Keratinocyte (primary cell): Measurements from ENCODE around the gene IGFALS. TPM values are rescaled to one million over a fixed set of nuclear protein-coding genes. Genes with fewer than 3 reads are reported as not detected.

Experiments
- DNase-seq: peaks from one replicate; pipeline ENCODE4 v3.0.0-alpha.2; 2011; ENCODE audit warnings: low read depth, missing footprints, low spot score
- FAIRE-seq: peaks from 2 replicates; lab custom pipeline; 2011; peaks lifted over from hg19 to GRCh38; lab: Jason Lieb, UNC
- H2AFZ ChIP-seq: 2 replicates; pipeline ENCODE4 v1.6.0; 2012; ENCODE audit warnings: low read length, control low read depth, inconsistent platforms; ENCODE audit not compliant: control insufficient read depth
- H3K27ac ChIP-seq: 2 replicates; pipeline ENCODE4 v1.5.1; 2011; ENCODE audit warnings: low read length; ENCODE audit not compliant: control insufficient read depth, insufficient read depth
- H3K27me3 ChIP-seq: 3 replicates; pipeline ENCODE4 v1.6.0; 2011; ENCODE audit warnings: low read length; ENCODE audit not compliant: control insufficient read depth, insufficient read depth; ENCODE audit errors: extremely low read depth
- H3K36me3 ChIP-seq, 2 experiments: 2 replicates in 1 of 2; 3 replicates in 1 of 2; pipeline ENCODE4 v1.5.1; 2011; ENCODE audit warnings: low read length in 2 of 2, mild to moderate bottlenecking in 1 of 2; ENCODE audit not compliant: control insufficient read depth in 2 of 2, insufficient read depth in 2 of 2; ENCODE audit errors: extremely low read depth in 1 of 2
- H3K4me1 ChIP-seq: 3 replicates; pipeline ENCODE4 v1.5.1; 2011; ENCODE audit warnings: low read length; ENCODE audit not compliant: control insufficient read depth, insufficient read depth; ENCODE audit errors: extremely low read depth
- H3K4me2 ChIP-seq: 3 replicates; pipeline ENCODE4 v1.6.0; 2011; ENCODE audit warnings: low read depth, low read length; ENCODE audit not compliant: control insufficient read depth, insufficient read depth; ENCODE audit errors: extremely low read depth
- H3K4me3 ChIP-seq, 3 experiments: fragments of 200-600 bp in 1 of 3; sonication (generic) in 1 of 3; 2 replicates in 2 of 3; 3 replicates in 1 of 3; pipeline ENCODE4 v1.5.1; 2011 to 2016; ENCODE audit warnings: low read length in 3 of 3, mild to moderate bottlenecking in 3 of 3, control low read depth in 2 of 3, inconsistent platforms in 1 of 3, low read depth in 1 of 3, mixed read lengths in 1 of 3, mixed run types in 1 of 3, moderate library complexity in 1 of 3; ENCODE audit not compliant: control insufficient read depth in 2 of 3, insufficient read depth in 2 of 3; ENCODE audit errors: extremely low read depth in 1 of 3
- H3K79me2 ChIP-seq: 2 replicates; pipeline ENCODE4 v1.6.0; 2012; ENCODE audit warnings: low read length; ENCODE audit not compliant: control insufficient read depth, insufficient read depth
- H3K9ac ChIP-seq: 3 replicates; pipeline ENCODE4 v1.6.0; 2011; ENCODE audit warnings: low read length; ENCODE audit not compliant: control insufficient read depth, insufficient read depth; ENCODE audit errors: extremely low read depth
- H3K9me1 ChIP-seq: 3 replicates; pipeline ENCODE4 v1.6.0; 2011; ENCODE audit warnings: low read length; ENCODE audit not compliant: control insufficient read depth, insufficient read depth; ENCODE audit errors: extremely low read depth
- H3K9me3 ChIP-seq: 2 replicates; pipeline ENCODE4 v1.5.1; 2012; ENCODE audit warnings: low read depth, low read length; ENCODE audit not compliant: control insufficient read depth
- H4K20me1 ChIP-seq: 3 replicates; pipeline ENCODE4 v1.6.0; 2011; ENCODE audit warnings: low read length; ENCODE audit not compliant: control insufficient read depth, insufficient read depth; ENCODE audit errors: extremely low read depth
- EZH2 ChIP-seq: IDR thresholded peaks from one replicate; pipeline ENCODE4 v1.6.1; 2012; ENCODE audit warnings: inconsistent platforms, mild to moderate bottlenecking, low read length, moderate library complexity
- dilution Hi-C: fragments of 300-500 bp; cut with MboI; formaldehyde crosslinking; loops from one replicate; pipeline ENCODE4 v1.7.0; 2020; ENCODE audit warnings: low sequenced_read_pairs; ENCODE audit not compliant: extremely low pct_ligation_motif_present
- polyA plus RNA-seq, 5 experiments: library from polyadenylated mRNA; depleted of rRNA in 3 of 5; stranded (reverse) in 3 of 5; stranded (forward) in 1 of 5; unstranded in 1 of 5; fragments of >200 nt; gene quantifications; 1 replicate in 1 of 5; 2 replicates in 3 of 5; 3 replicates in 1 of 5; pipeline versions ENCODE4 v1.2.1 to v1.2.3, GENCODE V29; 2011 to 2012; ENCODE audit warnings: missing spikeins in 2 of 5, low read depth in 1 of 5, low replicate concordance in 1 of 5
- TF ChIP-seq, protein P1 (sequence below), 3 experiments: IDR thresholded peaks in 1 of 3; conservative IDR thresholded peaks in 1 of 3; optimal IDR thresholded peaks in 1 of 3; 2 replicates in 2 of 3; 3 replicates in 1 of 3; pipeline versions ENCODE3 to v1.5.1; 2011; ENCODE audit warnings: low read length in 3 of 3, mild to moderate bottlenecking in 3 of 3, moderate library complexity in 2 of 3, control low read depth in 1 of 3, inconsistent platforms in 1 of 3; ENCODE audit not compliant: insufficient read depth in 2 of 3; ENCODE audit errors: extremely low read depth in 1 of 3

Gene IGFALS
- polyA plus RNA-seq, 1 donor (not counting 4 experiments of a cell fraction or from before 2014, with no cell fraction given), result not detected

DNA sequence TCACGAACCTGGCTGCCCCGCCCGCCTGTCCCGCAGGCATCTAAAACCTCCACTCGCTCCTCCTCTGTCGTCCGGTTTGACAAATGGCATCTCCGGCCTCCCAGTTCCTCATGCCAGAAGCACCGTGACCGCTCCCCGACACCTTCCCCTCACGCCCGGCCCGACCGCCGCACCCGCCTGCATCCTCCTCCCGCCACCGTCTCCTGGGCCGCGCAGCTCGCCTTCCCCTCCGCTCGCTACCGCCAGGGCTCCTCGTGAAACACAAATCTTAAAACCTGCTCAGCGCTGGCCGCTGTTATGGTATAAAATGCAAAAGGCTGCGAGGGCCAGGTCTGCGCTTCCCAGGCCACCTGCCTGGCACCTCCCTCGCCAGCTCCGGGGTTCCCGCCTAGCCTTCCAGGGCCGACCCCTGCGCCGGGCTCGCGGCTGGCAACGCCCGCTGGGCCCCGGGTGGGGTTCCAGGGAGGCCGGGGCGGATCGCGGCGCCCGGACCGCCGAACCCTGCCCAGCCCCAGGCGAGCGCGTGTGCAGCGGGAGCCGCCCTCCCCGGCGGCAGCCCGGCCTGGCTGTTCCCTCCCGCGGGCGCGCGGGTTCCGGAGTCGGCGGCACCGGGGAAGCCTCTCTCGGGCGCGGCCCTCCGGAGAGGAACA, 11.6 kb downstream of the IGFALS start:
- H4K20me1 ChIP-seq, result no peaks in the 10 kb centered on the region
- no peaks in the 10 kb centered on the region for H3K27me3 ChIP-seq
- peak overlapping the region; percentile 22 for H3K27ac ChIP-seq
- DNase-seq, result no peak
- H3K4me2 ChIP-seq, result peak overlapping the region; percentile 89
- H2AFZ ChIP-seq, result no peak overlapping the region
- peaks cover 0 to 12% of the 10 kb centered on the region in 2 experiments for H3K36me3 ChIP-seq
- H3K79me2 ChIP-seq, result peaks cover 34% of the 10 kb centered on the region
- dilution Hi-C loops, result no loop called here
- TF ChIP-seq EZH2, result no peak
- TF ChIP-seq, protein P1, sequence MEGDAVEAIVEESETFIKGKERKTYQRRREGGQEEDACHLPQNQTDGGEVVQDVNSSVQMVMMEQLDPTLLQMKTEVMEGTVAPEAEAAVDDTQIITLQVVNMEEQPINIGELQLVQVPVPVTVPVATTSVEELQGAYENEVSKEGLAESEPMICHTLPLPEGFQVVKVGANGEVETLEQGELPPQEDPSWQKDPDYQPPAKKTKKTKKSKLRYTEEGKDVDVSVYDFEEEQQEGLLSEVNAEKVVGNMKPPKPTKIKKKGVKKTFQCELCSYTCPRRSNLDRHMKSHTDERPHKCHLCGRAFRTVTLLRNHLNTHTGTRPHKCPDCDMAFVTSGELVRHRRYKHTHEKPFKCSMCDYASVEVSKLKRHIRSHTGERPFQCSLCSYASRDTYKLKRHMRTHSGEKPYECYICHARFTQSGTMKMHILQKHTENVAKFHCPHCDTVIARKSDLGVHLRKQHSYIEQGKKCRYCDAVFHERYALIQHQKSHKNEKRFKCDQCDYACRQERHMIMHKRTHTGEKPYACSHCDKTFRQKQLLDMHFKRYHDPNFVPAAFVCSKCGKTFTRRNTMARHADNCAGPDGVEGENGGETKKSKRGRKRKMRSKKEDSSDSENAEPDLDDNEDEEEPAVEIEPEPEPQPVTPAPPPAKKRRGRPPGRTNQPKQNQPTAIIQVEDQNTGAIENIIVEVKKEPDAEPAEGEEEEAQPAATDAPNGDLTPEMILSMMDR (optimal IDR thresholded peaks at IDR 0.05 in 1 of 3, IDR thresholded peaks at IDR 0.05 in 1 of 3, conservative IDR thresholded peaks at IDR 0.05 in 1 of 3; ENCODE audit: extremely low read depth in 1 of 3, insufficient read depth in 2 of 3, low read length in 3 of 3), result peak in 2 of 3 experiments; percentile 15 to 29
- H3K4me3 ChIP-seq, result peak overlapping the region; percentile 84 to 92 (median 86)
- H3K9me1 ChIP-seq, result peaks cover 4% of the 10 kb centered on the region
- peaks cover 17% of the 10 kb centered on the region for H3K4me1 ChIP-seq
- no peak for FAIRE-seq
- H3K9ac ChIP-seq, result peak overlapping the region; percentile 76
- no peaks in the 10 kb centered on the region for H3K9me3 ChIP-seq

DNA sequence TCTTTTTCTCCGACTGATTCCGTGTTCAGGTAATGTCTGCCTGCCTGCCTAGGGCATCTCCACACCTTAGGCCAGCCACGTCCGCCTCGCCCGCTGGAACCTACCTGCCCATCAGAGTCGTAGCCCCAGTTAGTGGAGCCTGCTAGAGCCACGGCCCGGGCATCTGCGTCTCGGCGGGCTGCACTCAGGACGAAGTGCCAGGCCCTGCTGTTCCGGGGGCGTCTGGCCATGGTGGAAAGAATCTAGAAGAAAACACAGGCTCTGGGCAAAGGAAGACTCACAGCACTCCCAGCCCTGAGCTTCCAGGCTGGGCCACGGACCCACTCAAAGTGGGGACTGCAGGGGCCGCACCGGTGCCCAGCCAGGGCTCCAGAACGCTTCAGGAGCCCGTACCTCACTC, 12.3 kb downstream of the IGFALS start:
- dilution Hi-C loops, result no loop called here
- TF ChIP-seq, protein P1 (optimal IDR thresholded peaks at IDR 0.05 in 1 of 3, IDR thresholded peaks at IDR 0.05 in 1 of 3, conservative IDR thresholded peaks at IDR 0.05 in 1 of 3; ENCODE audit: extremely low read depth in 1 of 3, insufficient read depth in 2 of 3, low read length in 3 of 3), result no peak
- no peak for TF ChIP-seq EZH2
- peaks cover 0 to 12% of the 10 kb centered on the region in 2 experiments for H3K36me3 ChIP-seq

More for the DNA sequence above, 12.3 kb downstream of the IGFALS start:
- Histone ChIP-seq H3K27ac (peak overlapping the region; percentile 22), H3K9ac (peak overlapping the region; percentile 76), H3K4me3 (peak overlapping the region; percentile 84 to 92 (median 86)), H3K4me1 (peaks cover 17% of the 10 kb centered on the region), H3K9me1 (peaks cover 4% of the 10 kb centered on the region), H3K9me3 (no peaks in the 10 kb centered on the region), H2AFZ (no peak overlapping the region), H4K20me1 (no peaks in the 10 kb centered on the region), H3K79me2 (peaks cover 28% of the 10 kb centered on the region), H3K27me3 (no peaks in the 10 kb centered on the region), H3K4me2 (peak overlapping the region; percentile 89)
- no peak for DNase-seq
- FAIRE-seq, result no peak
